ENCODE measurements around the gene SH2B3. TPM values are rescaled to one million over a fixed set of nuclear protein-coding genes. Genes with fewer than 3 reads are reported as not detected.

The SH2B3 gene
- 10 to 100 TPM; 25.3 to 28.2 TPM for total RNA-seq
- polyA plus RNA-seq, result 10 to 100 TPM in 1 of 2 donors, 1 to 10 TPM in 1; 4.2 to 14.2 TPM

DNA sequence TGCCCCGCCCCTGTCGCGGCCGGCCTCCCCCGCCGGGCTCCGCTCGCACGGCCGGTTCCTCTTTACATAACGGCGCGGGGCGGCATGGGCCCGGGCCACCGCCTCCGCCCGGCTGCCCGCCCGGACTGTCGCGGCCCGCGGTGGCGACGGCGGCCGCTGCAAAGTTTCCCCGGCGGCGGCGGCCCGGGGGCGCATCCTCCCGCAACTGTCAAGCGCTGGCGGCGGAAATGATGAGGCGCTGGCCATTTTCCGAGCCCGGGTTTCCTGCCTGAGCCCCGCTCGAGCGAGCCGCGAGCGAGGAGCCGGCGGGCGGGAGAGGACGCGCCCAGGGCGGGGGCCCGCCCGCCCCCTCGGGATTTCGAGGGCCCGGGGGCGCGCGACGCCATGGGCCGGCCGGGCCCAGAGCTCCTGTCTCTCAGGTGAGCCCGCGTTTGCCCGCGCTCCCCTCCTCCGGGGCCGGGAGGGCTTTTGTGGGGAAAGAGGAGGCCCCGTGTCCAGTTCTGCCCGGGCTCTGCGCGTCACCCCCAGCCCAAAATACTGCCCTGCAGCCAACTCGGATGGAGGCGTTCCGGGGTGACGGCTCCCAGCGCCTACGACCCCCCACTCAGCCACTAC, at the start of gene SH2B3:
Gene SH2B3, plus strand, starts transcription at position 65 of the 615 bp plus-strand sequence. CDS start 12,223 bp downstream, outside the sequence.
- intact Hi-C loops (cut with micrococcal nuclease), result loop anchor here (1.0 to 2.0 kb wide), 4 partner anchors 24 to 193 kb away; partner anchors contain the start of gene ATXN2
- peak in 4 of 5 donors; percentile 86 to 89 (median 88) for DNase-seq
- ChIA-PET CTCF (ENCODE audit: partially characterized antibody) (interaction anchor here (3.5 to 23.0 kb wide), 4 partner anchors 10 to 45 kb away, joined by 14 to 1282 read pairs (median 52); no protein-coding TSS in a partner anchor), POLR2A (ENCODE audit: partially characterized antibody) (interaction anchor here (15.0 to 22.3 kb wide), 2 partner anchors 19 to 40 kb away, joined by 258 to 683 read pairs; no protein-coding TSS in a partner anchor)
- no peaks in the 10 kb centered on the region for H3K27me3 ChIP-seq (ENCODE audit: insufficient read depth, low read length)
- no peaks in the 10 kb centered on the region for H3K9me3 ChIP-seq (ENCODE audit: control insufficient read depth in 1 of 2, low read length in 2 of 2)
- H3K4me3 Mint-ChIP-seq, result peak within 1 kb of the TSS; percentile 90 to 96 (median 92)
- H3K4me1 Mint-ChIP-seq, result peaks cover 37 to 79% (median 58%) of the 10 kb centered on the region in 4 donors
- H3K36me3 Mint-ChIP-seq, result peaks cover 0 to 8% of the 10 kb centered on the region in 2 donors
- H3K27ac Mint-ChIP-seq, result peak within 1 kb of the TSS; percentile 92 to 98 (median 95)
- no peaks in the 10 kb centered on the region for H3K36me3 ChIP-seq (ENCODE audit: insufficient read depth, low read length)
- H3K27me3 Mint-ChIP-seq, result no peaks in the 10 kb centered on the region
- peak within 1 kb of the TSS; percentile 53 to 90 for H3K4me3 ChIP-seq (ENCODE audit: low read length in 2 of 2)
- peak within 1 kb of the TSS; percentile 97 for H3K27ac ChIP-seq (ENCODE audit: low read depth, low read length)
- peaks cover 0 to 2% (median 0%) of the 10 kb centered on the region in 8 donors for H3K9me3 Mint-ChIP-seq
- H3K4me1 ChIP-seq (ENCODE audit: insufficient read depth, low read length), result peaks cover 68% of the 10 kb centered on the region

DNA sequence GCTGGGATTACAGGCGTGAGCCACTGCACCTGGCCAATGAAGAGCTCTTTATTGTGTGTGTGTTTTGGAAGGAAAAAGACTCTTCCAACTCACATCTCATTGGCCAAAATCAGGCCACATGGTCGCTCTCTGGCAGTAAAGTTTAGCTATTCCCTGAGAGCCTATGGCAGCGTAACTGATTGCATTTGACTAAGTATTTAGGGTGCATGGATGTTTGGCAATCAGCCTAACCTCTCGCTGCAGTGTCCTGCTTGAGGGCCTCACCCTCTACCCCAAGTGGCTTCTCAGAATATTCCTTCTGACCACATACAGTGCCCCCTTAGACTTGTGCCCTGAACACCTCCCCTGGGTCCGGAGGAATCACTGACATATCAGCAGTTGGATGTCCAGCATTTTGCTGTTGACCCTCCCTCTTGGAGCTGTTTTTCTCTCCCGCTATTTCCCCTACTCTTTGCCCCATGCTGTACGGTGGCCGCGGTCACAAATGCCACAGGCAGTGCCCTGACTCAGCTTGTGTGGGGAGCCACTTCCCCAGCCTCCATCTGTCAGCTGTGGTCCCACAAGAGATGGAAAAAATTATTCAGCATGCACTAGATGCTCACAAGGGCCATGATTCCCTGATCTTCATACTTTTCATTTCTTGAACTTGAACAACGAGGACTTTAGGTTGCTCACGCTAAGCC, 46.4 kb upstream of the SH2B3 start:
- CTCF ChIA-PET (ENCODE audit: partially characterized antibody), result no interaction called here
- intact Hi-C loops (cut with micrococcal nuclease), result no loop called here
- Mint-ChIP-seq H3K4me1 (peaks cover 0 to 7% (median under 1%) of the 10 kb centered on the region in 4 donors), H3K4me3 (no peak overlapping the region), H3K9me3 (peaks cover 0 to 3% (median 0%) of the 10 kb centered on the region in 8 donors), H3K36me3 (no peaks in the 10 kb centered on the region), H3K27me3 (peaks cover 4% of the 10 kb centered on the region in 2 donors), H3K27ac (peak overlapping the region in 1 of 7 donors; percentile 8)
- no peaks in the 10 kb centered on the region for H3K27me3 ChIP-seq (ENCODE audit: insufficient read depth, low read length)
- H3K27ac ChIP-seq (ENCODE audit: low read depth, low read length), result no peak overlapping the region
- H3K9me3 ChIP-seq (ENCODE audit: control insufficient read depth in 1 of 2, low read length in 2 of 2), result no peaks in the 10 kb centered on the region
- H3K36me3 ChIP-seq (ENCODE audit: insufficient read depth, low read length), result no peaks in the 10 kb centered on the region
- no peaks in the 10 kb centered on the region for H3K4me1 ChIP-seq (ENCODE audit: insufficient read depth, low read length)
- POLR2A ChIA-PET (ENCODE audit: partially characterized antibody), result no interaction called here
- no peak overlapping the region for H3K4me3 ChIP-seq (ENCODE audit: low read length in 2 of 2)
- DNase-seq, result no peak

DNA sequence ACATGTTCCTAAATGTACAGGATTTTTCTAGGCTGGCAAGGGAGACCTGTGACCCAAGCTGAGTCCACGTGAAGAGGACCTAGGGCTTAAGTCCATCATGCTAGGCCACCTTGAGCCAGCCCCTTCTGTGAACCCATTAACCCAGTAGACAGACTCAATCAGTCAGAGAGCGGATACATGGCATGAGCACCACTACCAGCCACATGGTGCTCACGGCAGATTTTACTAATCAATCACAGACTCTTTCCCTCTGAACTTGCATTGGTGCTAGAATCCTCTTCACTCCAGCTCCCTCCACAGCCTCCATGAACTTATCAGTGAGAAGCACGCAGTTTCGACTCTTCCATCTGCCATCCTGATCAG, 45.8 kb upstream of the SH2B3 start:
- H3K9me3 Mint-ChIP-seq, result no peaks in the 10 kb centered on the region
- no peaks in the 10 kb centered on the region for H3K4me1 ChIP-seq (ENCODE audit: insufficient read depth, low read length)
- H3K4me3 Mint-ChIP-seq, result no peak overlapping the region
- no peak overlapping the region for H3K27ac Mint-ChIP-seq
- H3K27ac ChIP-seq (ENCODE audit: low read depth, low read length), result no peak overlapping the region
- peaks cover 4% of the 10 kb centered on the region in 2 donors for H3K27me3 Mint-ChIP-seq
- H3K27me3 ChIP-seq (ENCODE audit: insufficient read depth, low read length), result no peaks in the 10 kb centered on the region
- ChIA-PET POLR2A (ENCODE audit: partially characterized antibody) (no interaction called here), CTCF (ENCODE audit: partially characterized antibody) (no interaction called here)
- intact Hi-C loops (cut with micrococcal nuclease), result no loop called here
- no peaks in the 10 kb centered on the region for H3K36me3 Mint-ChIP-seq
- H3K4me3 ChIP-seq (ENCODE audit: low read length in 2 of 2), result no peak overlapping the region
- no peak for DNase-seq
- H3K9me3 ChIP-seq (ENCODE audit: control insufficient read depth in 1 of 2, low read length in 2 of 2), result no peaks in the 10 kb centered on the region
- peaks cover 0 to 7% (median under 1%) of the 10 kb centered on the region in 4 donors for H3K4me1 Mint-ChIP-seq
- no peaks in the 10 kb centered on the region for H3K36me3 ChIP-seq (ENCODE audit: insufficient read depth, low read length)

DNA sequence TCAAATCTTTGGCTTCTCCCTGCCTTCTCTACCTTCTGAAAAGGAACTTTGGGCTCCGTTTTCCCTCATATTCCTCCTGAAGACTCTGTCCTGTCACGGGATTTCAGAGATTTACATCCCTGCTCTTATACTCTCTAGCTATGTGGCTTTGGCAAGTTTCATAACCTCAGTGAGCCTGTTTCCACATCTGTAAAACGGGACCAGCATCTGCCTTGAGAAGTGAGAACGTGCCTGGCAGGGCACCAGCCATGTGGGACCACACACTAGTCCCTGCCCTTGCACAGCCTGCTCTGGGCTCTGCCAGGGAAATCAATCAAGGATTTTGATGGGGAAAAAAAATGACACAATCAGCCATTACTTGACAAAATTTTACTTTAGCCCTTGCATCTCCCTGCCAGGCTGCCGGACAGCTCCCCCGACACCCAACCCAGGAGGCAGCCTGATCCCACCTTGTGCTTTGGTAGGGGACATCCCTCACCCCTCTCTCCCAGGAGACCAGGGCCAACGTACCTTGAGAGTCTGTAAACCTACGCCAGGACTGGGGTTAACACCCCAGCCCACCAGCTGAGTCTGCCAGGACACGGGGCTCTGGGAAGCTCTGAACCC, 45.3 kb upstream of the SH2B3 start:
- peak overlapping the region in 1 of 7 donors; percentile 17 for H3K27ac Mint-ChIP-seq
- CTCF ChIA-PET (ENCODE audit: partially characterized antibody), result interaction anchor here (1.2 kb wide), 1 partner anchor 9 kb away, joined by 3 read pairs; no protein-coding TSS in a partner anchor

DNA sequence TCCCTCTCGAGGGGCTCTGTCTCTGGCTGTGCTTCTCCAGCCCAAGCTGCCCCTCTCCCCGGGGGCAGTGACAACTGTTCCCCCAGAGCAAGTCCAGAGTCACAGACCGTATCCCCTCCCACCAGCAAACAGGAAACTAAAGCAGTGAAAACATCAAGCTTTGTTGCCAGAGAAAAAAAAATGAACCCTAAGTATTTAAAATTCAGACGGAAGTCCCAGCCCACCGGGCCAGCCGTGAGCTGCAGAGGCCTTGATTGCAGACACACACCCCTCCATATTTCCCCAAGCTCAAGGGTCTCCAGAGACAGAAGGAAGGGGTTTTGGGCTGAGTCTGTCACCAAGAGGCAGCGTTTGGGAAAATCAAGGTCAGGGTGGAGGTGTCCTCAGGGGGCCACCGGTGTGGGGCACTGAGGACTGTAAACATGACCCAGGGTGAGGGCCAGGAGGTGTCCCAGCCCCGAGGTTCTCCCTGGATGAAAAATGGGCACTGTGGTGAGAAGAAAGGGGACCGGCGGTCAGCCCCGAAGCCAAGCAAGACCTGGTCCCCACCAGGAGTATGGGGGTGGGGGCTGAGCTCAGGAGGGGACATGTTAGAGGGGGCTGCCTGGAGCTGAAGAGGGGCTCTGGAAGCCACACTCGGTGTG, 44.5 kb upstream of the SH2B3 start:
- Histone ChIP-seq H3K36me3 (ENCODE audit: insufficient read depth, low read length) (no peaks in the 10 kb centered on the region), H3K9me3 (ENCODE audit: control insufficient read depth in 1 of 2, low read length in 2 of 2) (no peaks in the 10 kb centered on the region), H3K27ac (ENCODE audit: low read depth, low read length) (no peak overlapping the region), H3K4me3 (ENCODE audit: low read length in 2 of 2) (no peak overlapping the region), H3K27me3 (ENCODE audit: insufficient read depth, low read length) (no peaks in the 10 kb centered on the region), H3K4me1 (ENCODE audit: insufficient read depth, low read length) (no peaks in the 10 kb centered on the region)
- no peaks in the 10 kb centered on the region for H3K9me3 Mint-ChIP-seq
- POLR2A ChIA-PET (ENCODE audit: partially characterized antibody), result no interaction called here
- H3K36me3 Mint-ChIP-seq, result peaks cover 0 to 2% of the 10 kb centered on the region in 2 donors
- peaks cover 4% of the 10 kb centered on the region in 2 donors for H3K27me3 Mint-ChIP-seq
- CTCF ChIA-PET (ENCODE audit: partially characterized antibody), result interaction anchor here (1.2 kb wide), 1 partner anchor 9 kb away, joined by 3 read pairs; no protein-coding TSS in a partner anchor
- H3K4me1 Mint-ChIP-seq, result peaks cover 0 to 7% (median 4%) of the 10 kb centered on the region in 4 donors
- DNase-seq, result no peak
- intact Hi-C loops (cut with micrococcal nuclease), result no loop called here
- no peak overlapping the region for H3K27ac Mint-ChIP-seq
- H3K4me3 Mint-ChIP-seq, result no peak overlapping the region

More for the DNA sequence above, 45.3 kb upstream of the SH2B3 start:
- Mint-ChIP-seq H3K36me3 (peaks cover 0 to 2% of the 10 kb centered on the region in 2 donors), H3K4me3 (no peak overlapping the region), H3K9me3 (no peaks in the 10 kb centered on the region), H3K27me3 (peaks cover 4% of the 10 kb centered on the region in 2 donors), H3K4me1 (peaks cover 0 to 7% (median 2%) of the 10 kb centered on the region in 4 donors)
- intact Hi-C loops (cut with micrococcal nuclease), result no loop called here
- no peaks in the 10 kb centered on the region for H3K4me1 ChIP-seq (ENCODE audit: insufficient read depth, low read length)
- H3K9me3 ChIP-seq (ENCODE audit: control insufficient read depth in 1 of 2, low read length in 2 of 2), result no peaks in the 10 kb centered on the region
- POLR2A ChIA-PET (ENCODE audit: partially characterized antibody), result no interaction called here
- H3K27ac ChIP-seq (ENCODE audit: low read depth, low read length), result no peak overlapping the region
- no peaks in the 10 kb centered on the region for H3K27me3 ChIP-seq (ENCODE audit: insufficient read depth, low read length)
- DNase-seq, result no peak
- H3K36me3 ChIP-seq (ENCODE audit: insufficient read depth, low read length), result no peaks in the 10 kb centered on the region
- H3K4me3 ChIP-seq (ENCODE audit: low read length in 2 of 2), result no peak overlapping the region

DNA sequence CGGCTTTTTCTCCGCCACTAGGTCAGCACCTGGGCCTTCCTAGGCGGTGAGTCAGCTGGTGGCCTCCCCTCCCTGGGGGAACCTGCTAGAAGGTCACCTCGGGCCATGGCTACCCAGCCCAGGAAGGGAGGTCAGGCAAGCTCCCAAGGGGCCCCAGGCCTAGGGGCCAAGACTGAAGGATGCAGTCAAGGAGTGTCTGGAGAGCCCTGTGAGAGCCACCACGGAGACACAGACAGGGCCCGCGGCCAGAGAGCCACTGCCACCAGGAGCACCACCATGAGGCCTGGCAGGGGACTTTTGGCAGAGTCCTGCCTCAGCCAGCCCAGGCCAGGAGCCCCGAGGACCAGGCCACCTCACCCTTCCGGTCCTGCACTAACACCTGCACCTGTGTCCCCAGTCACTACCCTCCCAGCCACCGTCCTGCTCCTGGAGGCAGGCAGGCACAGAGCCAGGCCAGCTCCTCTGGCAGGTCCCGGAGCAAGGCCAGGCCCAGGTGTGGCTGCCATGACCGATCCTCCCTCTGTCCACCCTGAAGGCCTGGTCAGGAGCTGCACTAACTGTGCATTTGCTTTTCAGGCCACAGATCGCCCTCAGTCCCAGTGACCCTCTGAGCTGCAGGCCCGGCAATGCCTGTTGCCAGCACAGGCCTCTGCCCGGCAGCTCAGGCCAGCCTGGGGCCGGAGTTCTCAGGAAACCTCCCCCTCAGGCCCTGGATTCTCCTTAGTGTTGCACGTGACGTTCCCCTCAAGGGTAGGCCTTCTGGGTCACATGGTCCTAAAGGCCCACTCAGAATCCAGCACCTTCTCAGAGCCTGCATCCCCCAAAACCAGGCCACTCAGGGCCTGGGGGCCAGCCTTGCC, 43.8 kb upstream of the SH2B3 start:
- no peaks in the 10 kb centered on the region for H3K9me3 ChIP-seq (ENCODE audit: control insufficient read depth in 1 of 2, low read length in 2 of 2)
- H3K36me3 ChIP-seq (ENCODE audit: insufficient read depth, low read length), result no peaks in the 10 kb centered on the region
- no peak overlapping the region for H3K27ac ChIP-seq (ENCODE audit: low read depth, low read length)
- H3K4me3 Mint-ChIP-seq, result no peak overlapping the region
- no peaks in the 10 kb centered on the region for H3K9me3 Mint-ChIP-seq
- intact Hi-C loops (cut with micrococcal nuclease), result no loop called here
- H3K36me3 Mint-ChIP-seq, result peaks cover 0 to 2% of the 10 kb centered on the region in 2 donors
- ChIA-PET POLR2A (ENCODE audit: partially characterized antibody) (no interaction called here), CTCF (ENCODE audit: partially characterized antibody) (no interaction called here)
- peaks cover 0 to 8% (median 6%) of the 10 kb centered on the region in 4 donors for H3K4me1 Mint-ChIP-seq
- no peaks in the 10 kb centered on the region for H3K27me3 ChIP-seq (ENCODE audit: insufficient read depth, low read length)
- H3K27me3 Mint-ChIP-seq, result peaks cover 4% of the 10 kb centered on the region in 2 donors
- H3K4me3 ChIP-seq (ENCODE audit: low read length in 2 of 2), result no peak overlapping the region
- H3K27ac Mint-ChIP-seq, result no peak overlapping the region
- no peaks in the 10 kb centered on the region for H3K4me1 ChIP-seq (ENCODE audit: insufficient read depth, low read length)
- no peak for DNase-seq

Measured in CD4-positive, alpha-beta memory T cell (primary cell).